Epithelial cell of proximal tubule (primary cell): ENCODE data around the gene MARCHF3. TPM values are rescaled to one million over a fixed set of nuclear protein-coding genes. Genes with fewer than 3 reads are reported as not detected.
"Not testable (repeated sequence)": the region's sequence is repeated elsewhere in the genome, so short reads cannot be mapped to it uniquely, and the experiment has no call there.

Experiments
- DNase-seq: peaks from one replicate; pipeline ENCODE4 v3.0.0-alpha.2; 2011; ENCODE audit warnings: low read depth
- H3K4me3 ChIP-seq: 2 replicates; pipeline ENCODE4 v1.5.1; 2011; ENCODE audit warnings: low read depth, mild to moderate bottlenecking, low read length
- total RNA-seq: library from RNA; depleted of rRNA; stranded (reverse); fragments of >200 nt; gene quantifications from 2 replicates; pipeline ENCODE4 v1.2.3, GENCODE V29; 2015
- TF ChIP-seq, protein P1 (sequence below): conservative IDR thresholded peaks from 2 replicates; pipeline ENCODE4 v1.5.1; 2012; ENCODE audit warnings: low read depth, mild to moderate bottlenecking, low read length

Gene MARCHF3
- total RNA-seq, 1 donor from 2014 or later, result 5.0 TPM

DNA sequence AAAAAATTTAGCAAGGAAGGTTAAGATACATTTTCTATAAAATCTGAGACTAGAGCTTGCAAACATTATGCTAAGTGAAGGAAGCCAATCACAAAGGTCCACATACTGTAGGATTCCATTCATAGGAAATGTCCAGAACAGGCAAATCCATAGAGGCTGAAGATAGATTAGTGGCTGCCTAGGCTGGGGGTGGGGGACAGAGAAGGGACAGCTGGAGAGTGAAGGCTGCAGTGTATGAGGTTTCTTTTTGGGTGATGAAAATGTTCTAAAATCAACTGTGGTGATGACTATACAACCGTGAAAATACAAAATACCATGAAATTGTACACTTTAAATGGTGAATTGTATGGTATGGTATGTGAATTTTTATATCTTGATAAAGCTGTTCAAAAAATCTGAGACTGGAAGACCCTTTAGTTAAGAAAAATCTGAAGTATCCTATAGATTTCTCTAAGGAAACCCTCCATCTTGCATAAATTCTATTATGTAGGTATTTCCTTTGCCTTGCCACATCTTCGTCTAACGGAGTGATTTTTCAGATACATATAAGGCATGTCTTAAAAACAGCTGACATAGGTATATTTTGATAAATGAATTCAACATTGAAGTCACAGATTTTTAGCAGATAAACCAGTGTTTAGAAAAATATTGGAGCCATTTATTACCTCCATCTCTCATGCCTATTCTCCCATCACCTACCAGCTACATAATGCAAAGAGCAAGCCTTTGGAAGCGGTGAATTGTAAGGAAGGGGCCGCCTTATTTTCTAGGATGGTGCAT lies 132.3 kb downstream of the MARCHF3 start:
- H3K4me3 ChIP-seq, result no peak overlapping the region
- TF ChIP-seq, protein P1, sequence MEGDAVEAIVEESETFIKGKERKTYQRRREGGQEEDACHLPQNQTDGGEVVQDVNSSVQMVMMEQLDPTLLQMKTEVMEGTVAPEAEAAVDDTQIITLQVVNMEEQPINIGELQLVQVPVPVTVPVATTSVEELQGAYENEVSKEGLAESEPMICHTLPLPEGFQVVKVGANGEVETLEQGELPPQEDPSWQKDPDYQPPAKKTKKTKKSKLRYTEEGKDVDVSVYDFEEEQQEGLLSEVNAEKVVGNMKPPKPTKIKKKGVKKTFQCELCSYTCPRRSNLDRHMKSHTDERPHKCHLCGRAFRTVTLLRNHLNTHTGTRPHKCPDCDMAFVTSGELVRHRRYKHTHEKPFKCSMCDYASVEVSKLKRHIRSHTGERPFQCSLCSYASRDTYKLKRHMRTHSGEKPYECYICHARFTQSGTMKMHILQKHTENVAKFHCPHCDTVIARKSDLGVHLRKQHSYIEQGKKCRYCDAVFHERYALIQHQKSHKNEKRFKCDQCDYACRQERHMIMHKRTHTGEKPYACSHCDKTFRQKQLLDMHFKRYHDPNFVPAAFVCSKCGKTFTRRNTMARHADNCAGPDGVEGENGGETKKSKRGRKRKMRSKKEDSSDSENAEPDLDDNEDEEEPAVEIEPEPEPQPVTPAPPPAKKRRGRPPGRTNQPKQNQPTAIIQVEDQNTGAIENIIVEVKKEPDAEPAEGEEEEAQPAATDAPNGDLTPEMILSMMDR, result no peak
- DNase-seq, result no peak

DNA sequence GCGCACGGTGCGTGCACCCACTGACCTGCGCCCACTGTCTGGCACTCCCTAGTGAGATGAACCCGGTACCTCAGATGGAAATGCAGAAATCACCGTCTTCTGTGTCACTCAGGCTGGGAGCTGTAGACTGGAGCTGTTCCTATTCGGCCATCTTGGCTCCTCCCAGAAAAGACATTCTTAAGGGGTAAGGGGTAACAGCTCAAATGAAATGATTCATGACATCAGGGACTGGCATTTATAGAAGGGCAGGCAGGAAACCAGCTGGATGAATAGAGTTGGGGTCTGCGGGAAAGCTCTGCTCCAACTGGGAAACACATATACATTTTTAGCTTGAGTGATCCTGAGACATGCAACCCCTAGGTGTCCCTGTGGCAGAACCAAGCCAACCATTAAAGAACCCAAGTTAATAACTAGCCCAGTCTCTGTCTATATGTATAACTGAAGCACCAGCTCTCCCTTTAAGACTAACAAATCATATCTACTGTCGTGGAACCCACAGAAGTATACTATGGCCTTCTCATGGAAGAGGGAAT lies 134.1 kb downstream of the MARCHF3 start:
- no peak for DNase-seq
- TF ChIP-seq, protein P1, result no peak
- H3K4me3 ChIP-seq, result no peak overlapping the region

DNA sequence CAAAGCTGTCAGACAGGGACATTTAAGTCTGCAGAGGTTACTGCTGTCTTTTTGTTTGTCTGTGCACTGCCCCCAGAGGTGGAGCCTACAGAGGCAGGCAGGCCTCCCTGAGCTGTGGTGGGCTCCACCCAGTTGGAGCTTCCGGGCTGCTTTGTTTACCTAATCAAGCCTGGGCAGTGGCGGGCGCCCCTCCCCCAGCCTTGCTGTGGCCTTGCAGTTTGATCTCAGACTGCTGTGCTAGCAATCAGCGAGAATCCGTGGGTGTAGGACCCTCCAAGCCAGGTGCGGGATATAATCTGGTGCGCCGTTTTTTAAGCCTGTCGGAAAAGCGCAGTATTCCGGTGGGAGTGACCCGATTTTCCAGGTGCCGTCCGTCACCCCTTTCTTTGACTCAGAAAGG lies 134.6 kb downstream of the MARCHF3 start:
- not testable (repeated sequence) for H3K4me3 ChIP-seq, DNase-seq

GRCh38 chr5:126890414-126890813 lies 139.9 kb downstream of the MARCHF3 start:
- H3K4me3 ChIP-seq, DNase-seq: not testable (repeated sequence)

DNA sequence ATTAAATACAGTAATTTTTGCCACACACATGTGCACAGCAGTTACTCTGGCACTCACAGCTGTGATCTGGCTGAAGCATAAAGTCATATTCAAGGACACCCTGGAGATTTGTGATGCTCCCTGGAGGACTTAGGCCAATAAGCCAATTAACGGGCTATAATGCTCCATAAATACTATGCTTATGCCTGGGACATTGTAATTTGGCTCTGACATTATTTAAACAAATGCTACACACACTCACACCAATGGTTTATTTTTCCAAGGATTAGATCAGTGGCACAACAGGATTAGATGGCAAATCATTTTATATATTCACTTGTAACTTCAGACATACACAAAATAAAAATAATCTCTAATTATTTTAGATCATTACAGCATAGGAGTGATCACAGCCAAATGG lies 142.2 kb downstream of the MARCHF3 start:
- TF ChIP-seq, protein P1, result no peak
- no peak overlapping the region for H3K4me3 ChIP-seq
- DNase-seq, result no peak

DNA sequence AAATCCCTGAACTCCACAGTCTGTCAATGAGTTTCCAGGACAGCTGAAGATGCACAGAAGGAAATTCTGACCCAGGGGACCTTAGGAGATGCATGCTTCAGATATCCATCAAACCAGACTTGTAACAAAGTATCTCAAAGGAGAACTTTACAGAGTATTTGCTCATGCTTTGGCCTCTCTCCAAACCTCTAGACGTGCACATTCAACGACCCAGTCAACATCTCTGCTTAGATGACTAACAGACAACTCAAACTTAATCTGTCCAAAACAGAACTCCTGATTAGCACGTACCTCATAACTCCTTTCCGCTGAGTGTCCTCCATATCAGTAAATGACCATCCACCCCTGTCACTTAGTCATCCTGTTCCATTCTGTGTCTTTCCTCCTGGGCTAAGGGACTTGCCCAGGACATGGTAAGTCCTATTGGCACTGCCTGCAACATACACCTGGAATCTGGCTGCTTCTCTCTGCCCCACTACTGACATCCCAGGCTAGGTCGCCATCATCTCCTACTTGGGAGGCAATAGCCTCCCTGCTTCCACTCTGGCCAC lies 146.0 kb downstream of the MARCHF3 start:
- DNase-seq, result no peak
- TF ChIP-seq, protein P1, result no peak
- H3K4me3 ChIP-seq, result no peak overlapping the region

DNA sequence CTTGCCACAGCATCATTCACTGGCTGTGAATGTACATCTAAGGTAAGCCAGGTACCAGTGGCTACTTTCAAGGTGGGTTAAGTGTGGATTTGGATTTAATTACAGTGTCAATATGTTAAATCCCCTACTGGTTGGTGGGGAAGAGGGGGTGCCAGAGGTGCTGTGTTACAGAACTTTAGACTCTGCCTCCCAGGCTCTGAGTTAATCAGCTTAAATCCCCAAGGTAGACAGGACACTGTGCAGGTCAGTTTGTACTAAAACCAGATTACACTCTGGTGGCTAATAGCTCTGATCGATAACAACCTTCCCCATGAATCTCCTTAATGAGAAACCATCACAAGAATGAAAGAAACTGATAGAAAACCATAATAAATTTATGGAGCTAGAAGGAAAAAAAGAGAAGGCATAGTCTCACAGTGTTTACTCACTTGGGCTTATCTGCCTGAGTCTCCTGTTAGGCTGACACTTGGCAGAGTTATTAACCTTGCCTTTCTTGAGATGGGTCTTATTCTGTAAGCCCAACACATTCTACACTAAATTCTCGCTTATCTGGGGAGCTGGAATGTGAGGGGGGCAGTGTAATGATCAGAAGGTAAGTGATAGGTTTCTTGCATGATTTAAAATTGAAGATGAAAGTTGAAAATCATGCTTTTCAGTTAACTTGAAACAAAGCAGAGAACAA lies 146.7 kb downstream of the MARCHF3 start:
- H3K4me3 ChIP-seq, result no peak overlapping the region
- no peak for DNase-seq
- TF ChIP-seq, protein P1, result no peak
